Stimulated activated CD8-positive, alpha-beta memory T cell treated with anti-CD3 and anti-CD28 coated beads, Interleukin-4, amount 100 ng/mL, for 4 hours (primary cell): ENCODE data around the gene DOCK1.

Experiments
- DNase-seq, 2 donors: peaks; one replicate each; pipeline ENCODE4 v3.0.0-alpha.2; 2020; ENCODE audit warnings: low read depth in 2 of 2, low spot score in 1 of 2

DOCK1 gene

GRCh38 chr10:127376071-127376470, 470.8 kb downstream of the DOCK1 start:
- DNase-seq: no peak

DNA sequence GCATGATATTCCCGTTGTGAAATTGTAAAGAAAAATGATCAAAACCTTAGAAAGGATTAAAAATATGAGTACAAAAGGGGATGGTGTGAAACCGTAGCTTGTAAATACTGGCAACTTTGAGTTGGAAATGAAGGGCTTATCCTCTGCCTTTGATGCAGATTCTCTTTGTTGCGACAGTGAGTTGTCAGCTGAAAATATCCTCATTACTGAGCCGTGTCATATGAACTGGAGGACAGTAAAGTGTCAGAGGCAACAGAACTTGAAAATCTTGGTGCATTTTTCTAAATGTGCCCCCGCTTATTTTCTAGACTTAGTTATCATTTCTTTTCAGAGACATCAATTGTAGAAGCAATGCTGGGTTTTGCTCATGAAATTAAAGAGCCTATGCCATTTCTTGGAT, 473.4 kb downstream of the DOCK1 start:
- DNase-seq: no peak

DNA sequence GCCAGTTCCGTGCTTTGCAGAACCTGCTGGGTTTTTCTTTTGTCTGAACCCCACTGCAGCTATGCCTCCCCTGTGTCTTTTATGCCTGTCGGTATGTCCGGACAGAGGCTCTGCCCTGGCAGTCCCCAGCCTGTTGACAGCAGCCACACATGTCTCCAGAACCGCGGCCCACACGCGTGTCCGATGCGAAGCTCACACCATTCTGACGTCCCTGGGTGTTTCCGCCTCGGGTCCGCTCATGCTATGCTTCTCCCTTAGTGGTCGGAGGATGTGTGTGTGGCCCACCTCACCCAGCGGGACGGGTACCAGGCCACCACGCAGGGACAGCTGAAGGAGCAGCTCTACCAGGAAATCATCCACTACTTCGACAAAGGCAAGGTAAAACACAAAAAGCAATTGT, 479.3 kb downstream of the DOCK1 start:
- DNase-seq: no peak

- no peak for DNase-seq
Observed at GRCh38 chr10:127385066-127385465, 479.8 kb downstream of the DOCK1 start.

DNA sequence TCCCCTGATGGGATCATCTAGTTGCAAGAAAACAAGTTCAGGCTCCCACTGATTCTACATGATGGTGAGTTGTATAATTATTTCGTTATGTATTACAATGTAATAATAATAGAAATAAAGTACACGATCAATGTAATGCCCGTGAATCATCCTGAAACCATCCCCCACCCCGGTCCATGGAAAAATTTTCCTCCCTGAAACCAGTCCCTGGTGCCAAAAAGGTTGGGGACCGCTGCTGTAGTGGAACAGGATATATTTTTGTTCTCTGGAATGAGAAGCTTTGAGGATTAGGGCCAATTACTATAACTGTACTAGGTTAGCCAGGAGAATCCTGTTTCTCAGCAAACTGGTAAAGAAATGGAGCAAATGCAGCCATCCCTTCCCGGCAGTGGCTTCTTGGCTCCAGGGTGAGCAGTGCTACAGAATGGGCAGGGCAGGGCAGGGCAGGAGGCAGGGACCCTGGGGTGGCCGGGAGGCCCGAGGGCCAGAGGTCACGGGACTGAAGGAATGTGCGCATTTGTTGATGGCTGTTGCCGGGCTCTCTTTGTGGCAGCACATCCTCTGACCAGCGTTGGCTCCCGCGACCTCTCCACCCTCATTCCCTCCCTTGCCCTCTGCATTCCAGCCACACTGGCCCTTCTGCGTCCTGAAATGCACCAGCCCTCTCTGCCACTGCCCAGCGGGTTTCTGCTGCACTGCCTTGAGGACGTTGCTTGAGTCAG, 481.5 kb downstream of the DOCK1 start:
- no peak for DNase-seq

- DNase-seq: no peak
Observed at GRCh38 chr10:127391875-127392274, 486.6 kb downstream of the DOCK1 start.

GRCh38 chr10:127392351-127393235, 487.4 kb downstream of the DOCK1 start:
- no peak for DNase-seq

- DNase-seq: no peak
Observed at GRCh38 chr10:127398140-127398970, 493.1 kb downstream of the DOCK1 start.

GRCh38 chr10:127398971-127399365, 493.7 kb downstream of the DOCK1 start:
- no peak for DNase-seq

DNA sequence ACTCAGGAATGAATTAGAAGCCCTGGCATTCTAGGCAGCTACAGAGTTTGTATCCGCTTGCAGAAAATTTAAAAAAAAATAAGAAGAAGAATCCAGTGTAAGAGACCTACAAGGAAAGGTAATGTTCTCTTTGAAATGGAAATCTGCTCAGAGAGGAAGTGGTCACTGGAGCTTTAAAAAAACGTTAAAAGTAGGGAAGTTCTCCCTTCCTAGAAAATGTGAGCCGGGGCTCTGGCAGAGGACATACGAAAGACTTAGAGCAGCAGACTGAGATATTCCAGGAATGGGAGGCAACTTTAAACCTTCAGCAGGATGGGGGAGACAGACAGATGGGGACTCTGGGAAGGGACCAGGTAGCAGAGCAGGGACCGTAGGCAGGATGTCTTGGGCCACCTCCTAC, 494.4 kb downstream of the DOCK1 start:
- DNase-seq: no peak

GRCh38 chr10:127400216-127400615, 495.0 kb downstream of the DOCK1 start:
- DNase-seq: no peak

GRCh38 chr10:127402596-127403409, 497.6 kb downstream of the DOCK1 start:
- DNase-seq: no peak

- DNase-seq: no peak
Observed at GRCh38 chr10:127405221-127405620, 500.0 kb downstream of the DOCK1 start.

DNA sequence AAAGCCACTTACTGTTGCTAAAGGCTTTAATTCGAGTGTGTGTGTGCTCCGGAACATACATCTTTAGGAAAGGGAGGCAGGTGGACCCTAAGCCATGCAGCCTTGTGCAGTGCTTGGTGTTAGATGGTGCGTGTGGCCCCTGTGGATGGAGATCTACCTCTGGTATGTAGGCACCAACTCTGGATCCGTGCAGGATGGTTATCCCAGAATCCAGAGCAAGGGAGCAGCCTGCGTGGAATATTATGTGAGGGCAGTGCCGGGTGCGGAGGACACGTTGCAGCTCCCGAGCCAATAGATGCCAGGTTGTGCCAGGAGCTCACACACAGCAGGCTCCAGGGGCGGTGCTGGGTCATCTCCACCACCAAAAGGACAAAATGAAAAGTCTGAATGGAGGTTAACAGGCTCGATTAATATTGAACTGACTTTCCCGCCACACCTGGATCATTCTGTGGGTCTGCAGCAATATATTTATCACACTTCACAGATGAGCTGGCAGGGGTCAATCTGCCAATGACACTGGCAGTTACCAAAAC, 500.9 kb downstream of the DOCK1 start:
- no peak for DNase-seq

GRCh38 chr10:127407551-127407950, 502.3 kb downstream of the DOCK1 start:
- no peak for DNase-seq

DNA sequence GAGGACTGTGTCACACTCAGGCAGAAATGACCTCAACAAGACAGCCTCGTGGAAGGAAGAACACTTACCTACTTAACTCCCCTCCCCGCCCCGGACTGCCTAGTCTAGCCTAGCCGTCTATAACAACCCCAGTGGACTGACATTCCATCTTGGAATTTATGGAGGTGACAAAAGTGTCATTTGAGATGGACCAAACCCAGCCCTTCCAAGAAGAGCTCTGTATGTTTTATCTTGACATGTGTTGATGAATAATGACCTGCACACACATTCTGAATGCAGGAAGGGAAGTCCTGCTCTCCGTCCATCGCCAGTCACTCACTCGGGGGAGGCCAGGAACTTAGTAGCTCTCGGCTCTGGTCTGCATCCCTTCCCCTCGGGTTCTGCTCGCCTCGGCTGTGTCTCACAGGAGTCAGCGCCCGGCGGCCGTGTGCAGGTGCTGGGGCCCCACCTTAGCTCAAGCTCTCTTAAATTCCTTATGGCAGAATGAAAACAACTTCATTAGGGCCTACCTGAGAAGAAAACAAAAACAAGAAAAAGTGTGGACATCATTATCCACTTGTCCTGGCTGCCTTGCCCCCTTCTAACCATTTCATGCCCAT, 503.0 kb downstream of the DOCK1 start:
- DNase-seq: no peak

- no peak for DNase-seq
Observed at GRCh38 chr10:127408733-127409132, 503.5 kb downstream of the DOCK1 start.

- DNase-seq: no peak
Observed at GRCh38 chr10:127410030-127410429, 504.8 kb downstream of the DOCK1 start.

- DNase-seq: no peak
Observed at GRCh38 chr10:127411062-127411461, 505.8 kb downstream of the DOCK1 start.

DNA sequence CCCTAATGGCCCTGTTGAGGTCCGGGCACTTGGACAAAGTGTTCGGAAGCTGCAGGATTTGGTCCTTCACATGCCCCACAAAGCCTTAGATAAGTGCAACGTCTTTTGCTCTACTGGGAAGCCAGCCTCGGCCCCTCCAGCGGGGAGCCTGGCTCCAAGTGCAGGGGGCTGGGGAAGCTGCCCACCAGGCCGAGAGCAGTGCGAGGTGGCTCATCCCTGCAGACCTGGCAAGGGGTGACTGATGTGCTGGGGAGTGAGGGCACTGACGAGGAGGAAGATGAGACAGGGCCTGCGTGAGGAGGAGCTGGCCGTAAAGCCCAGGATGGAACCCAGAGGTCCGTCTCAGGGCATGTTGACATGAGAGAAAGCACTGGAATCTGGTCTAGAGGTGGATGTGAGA, 508.1 kb downstream of the DOCK1 start:
- DNase-seq: no peak
